ENCODE measurements around the gene WWOX.

DNA sequence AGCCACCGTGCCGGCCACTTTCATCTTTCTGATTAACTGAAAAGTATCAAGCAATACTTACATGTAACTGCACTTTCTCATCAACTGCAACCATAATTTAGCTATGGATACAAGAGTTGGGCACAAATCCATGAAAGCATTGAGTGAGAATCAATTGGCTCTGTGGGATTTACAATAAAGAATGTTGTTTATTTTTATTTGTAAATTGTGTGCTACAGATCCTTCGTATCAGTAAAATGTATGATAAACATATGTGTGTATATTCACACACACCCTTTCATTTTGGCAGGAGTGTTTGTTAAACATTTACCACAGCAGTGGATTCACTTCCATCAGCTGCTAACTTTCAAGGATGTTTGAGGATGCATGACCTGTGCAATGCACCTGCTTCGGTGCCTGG, 411.0 kb downstream of the WWOX start:
- TF ChIP-seq, protein P1, sequence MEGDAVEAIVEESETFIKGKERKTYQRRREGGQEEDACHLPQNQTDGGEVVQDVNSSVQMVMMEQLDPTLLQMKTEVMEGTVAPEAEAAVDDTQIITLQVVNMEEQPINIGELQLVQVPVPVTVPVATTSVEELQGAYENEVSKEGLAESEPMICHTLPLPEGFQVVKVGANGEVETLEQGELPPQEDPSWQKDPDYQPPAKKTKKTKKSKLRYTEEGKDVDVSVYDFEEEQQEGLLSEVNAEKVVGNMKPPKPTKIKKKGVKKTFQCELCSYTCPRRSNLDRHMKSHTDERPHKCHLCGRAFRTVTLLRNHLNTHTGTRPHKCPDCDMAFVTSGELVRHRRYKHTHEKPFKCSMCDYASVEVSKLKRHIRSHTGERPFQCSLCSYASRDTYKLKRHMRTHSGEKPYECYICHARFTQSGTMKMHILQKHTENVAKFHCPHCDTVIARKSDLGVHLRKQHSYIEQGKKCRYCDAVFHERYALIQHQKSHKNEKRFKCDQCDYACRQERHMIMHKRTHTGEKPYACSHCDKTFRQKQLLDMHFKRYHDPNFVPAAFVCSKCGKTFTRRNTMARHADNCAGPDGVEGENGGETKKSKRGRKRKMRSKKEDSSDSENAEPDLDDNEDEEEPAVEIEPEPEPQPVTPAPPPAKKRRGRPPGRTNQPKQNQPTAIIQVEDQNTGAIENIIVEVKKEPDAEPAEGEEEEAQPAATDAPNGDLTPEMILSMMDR (IDR thresholded peaks at IDR 0.05): no peak
- TF ChIP-seq EP300 (IDR thresholded peaks at IDR 0.05): no peak

All from gastroesophageal sphincter (tissue), 3 donors.